ENCODE data around the gene USP6NL. TPM values are rescaled to one million over a fixed set of nuclear protein-coding genes. Genes with fewer than 3 reads are reported as not detected.

USP6NL gene
- total RNA-seq, 1 donor from 2014 or later = 35.1 TPM

DNA sequence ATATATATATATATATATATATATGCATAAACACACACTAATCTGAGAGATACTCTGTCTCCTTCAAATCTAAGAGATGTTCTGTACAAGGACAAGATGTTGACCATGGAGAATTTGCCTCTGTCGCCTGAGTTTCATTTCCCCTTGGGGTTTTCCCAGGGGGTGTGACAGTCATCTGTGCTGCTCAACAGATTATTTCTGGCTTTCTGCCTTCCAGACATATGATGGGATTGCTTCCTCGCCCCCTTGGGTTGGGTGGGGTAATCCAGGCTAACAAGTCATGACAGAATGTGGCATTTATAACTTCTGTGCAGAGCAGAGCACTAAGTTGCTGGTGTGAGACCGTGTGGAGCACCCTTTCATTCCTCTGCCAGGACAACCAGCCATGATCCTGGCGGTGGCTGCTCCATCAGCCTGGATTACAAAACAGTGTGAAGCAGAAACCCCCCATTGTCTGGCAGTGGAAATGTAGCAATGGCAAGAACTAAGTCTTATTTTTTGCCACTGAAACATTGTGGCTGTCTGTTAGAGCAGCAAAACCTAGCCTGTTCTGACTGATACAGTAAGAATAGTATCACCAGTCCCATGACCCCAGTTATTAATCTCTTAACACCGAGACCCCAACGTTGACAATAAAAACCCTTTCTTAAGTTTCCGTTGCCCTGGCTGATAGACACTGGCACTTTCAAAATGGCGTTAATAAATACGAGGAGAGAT lies 13.7 kb upstream of the USP6NL start:
- DNase-seq (ENCODE audit: low spot score in 2 of 2) = no peak
- FAIRE-seq = no peak

DNA sequence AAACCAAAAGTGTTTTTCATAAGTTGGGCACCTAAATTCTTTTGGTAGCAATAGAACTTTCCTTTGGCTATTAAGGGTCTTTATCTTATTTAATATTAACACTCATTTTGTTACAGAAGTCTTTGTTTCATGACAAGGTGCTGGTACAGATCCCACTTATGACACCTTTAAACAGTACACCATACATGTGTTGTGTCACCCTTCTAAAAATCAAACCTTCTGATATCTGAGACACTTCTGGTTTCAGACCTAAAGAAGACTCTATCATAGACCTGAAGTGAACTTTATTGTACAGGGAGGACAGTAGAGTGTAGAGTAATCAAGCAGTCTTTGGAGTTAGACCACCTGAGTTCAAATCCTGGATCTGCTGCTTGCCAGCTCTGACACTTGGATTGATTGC lies 5.8 kb upstream of the USP6NL start:
- no peak for FAIRE-seq
- no peak for DNase-seq (ENCODE audit: low spot score in 2 of 2)

DNA sequence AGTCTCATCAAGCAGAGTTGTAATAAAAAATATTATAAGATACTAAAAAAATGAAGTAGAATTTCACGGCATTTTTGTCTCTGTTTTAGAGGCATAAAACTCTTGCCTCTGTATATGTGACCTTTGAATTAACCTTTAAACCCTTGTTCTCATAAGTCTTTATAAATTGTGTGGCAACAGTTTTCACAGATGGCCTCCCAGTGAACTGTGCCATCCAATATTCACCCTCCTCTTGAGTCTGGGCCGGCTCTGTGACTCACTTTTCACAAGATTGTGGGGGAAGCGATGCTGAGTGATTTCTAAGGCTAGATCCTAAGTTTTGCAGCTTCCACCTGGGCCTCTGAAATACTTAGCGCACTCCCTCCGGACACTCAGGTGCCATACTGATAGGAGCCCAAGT lies 4.6 kb upstream of the USP6NL start:
- DNase-seq (ENCODE audit: low spot score in 2 of 2) (no peak), FAIRE-seq (no peak)

DNA sequence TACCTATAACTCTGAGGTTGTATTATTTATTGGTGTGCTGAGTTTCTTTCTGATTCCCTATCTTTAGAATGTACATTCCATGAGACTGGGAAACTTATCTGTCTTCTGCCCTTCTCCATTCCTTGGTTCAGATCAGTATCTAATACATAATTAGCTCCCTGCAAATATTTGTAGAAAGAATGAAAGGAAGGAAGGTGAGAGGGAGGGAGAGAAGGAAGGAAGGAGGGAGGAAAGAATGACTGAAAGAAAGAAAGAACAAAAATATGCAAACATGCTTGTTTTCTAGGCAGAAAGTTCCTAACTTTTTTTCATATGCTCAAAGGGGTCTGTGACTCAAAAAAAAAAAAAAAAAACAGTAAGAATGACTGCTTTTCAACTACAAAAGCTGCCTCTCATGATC lies 3.9 kb upstream of the USP6NL start:
- no peak for DNase-seq (ENCODE audit: low spot score in 2 of 2)
- FAIRE-seq = no peak

DNA sequence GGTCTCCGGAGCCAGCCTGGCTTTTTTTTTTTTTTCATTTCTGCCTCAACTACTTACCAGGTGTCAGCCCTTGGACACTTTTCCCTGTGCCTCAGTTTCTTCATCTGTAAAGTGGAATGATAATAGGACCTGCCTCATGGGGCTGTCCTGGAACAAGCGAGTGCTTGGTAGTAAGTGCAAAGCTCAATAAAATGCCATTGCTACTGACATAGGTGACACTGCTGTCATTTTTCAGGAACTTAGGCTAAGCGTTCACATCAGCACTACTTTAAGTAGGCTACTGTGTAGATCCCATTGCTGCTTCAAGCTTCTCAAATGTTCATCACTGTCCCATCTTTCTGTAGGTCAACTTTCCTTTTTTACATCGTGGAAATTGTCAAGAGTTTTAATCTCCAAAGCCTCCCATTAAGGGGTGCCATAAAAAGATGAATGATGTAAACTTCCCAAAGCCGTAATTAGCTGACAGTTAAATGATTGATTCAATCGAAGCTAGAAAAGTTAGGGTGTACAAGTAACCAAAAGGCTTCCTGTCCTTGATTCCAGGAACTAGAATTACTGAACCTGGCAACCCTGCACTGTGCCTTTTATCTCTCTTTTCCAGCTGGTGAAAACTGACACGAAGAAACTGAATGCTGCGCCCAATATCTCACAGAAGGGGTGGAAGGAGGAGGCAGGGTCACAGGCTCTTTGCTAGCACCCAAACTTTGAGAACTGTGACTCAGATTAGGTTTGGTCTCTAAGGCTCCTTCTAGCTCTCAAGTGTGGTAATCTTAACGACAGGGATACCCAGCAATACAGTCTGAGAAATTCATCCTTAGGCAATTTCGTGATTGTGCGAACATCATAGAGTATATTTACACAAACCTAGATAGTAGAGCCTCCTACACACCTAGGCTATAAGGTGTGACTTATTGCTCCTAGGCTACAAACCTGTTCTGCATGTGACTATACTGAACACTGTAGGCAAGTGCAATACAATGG lies 861 bp upstream of the USP6NL start:
- FAIRE-seq (no peak), DNase-seq (ENCODE audit: low spot score in 2 of 2) (peak in 1 of 2 donors; percentile 25)

DNA sequence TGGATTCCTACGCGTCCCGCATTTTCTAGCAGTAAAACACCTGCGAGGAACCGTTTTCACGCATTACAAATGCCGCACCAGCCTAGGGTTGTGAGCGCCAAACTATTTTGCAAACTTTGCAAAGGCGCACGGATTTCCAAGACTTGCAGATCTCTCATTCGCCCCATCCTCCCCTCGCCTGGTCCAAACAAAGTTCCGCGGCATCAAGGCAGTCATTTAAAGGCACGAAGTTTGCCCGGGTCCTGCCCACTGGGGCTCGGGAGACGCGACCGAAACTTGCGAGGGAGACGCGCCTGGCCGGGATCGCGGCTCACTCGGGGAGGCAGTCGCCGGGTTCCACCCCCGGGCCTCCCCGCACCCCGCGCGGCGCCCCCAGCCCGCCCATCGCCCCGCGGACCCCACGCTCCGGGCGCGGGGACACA lies 613 bp downstream of the USP6NL start:
- FAIRE-seq (no peak), DNase-seq (ENCODE audit: low spot score in 2 of 2) (peak in 1 of 2 donors; percentile 28)

DNA sequence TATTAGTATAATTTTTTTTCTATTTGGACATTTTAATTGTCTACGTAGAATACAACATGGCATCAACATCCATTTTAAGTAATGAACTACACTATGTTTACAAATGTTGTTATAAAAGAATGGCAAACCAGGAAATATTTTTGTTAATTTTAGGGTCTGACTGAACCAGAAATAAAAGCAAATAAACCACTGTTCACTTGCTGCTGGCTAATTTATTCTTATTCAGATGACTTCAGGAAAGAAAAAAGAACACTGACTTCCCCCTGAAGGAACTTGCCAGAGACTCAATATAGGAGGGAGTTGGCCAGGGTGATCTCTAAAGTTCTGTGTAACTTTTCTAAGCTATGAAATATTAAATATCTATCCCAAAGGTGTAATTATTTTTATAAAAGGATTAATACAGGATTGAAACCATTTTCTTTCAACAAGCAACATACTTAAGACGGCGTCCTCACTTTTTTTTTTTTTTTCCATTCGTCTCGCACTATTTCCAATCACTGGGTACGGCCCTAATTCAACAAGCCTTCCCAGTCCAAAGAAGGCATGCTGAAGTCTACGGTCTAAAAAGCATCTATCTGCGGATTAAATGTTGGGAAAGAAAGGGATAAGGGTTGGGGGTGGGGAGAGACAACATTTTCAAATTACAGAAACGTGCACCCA lies 1.2 kb downstream of the USP6NL start:
- FAIRE-seq (no peak), DNase-seq (ENCODE audit: low spot score in 2 of 2) (peak in 1 of 2 donors; percentile 10)

DNA sequence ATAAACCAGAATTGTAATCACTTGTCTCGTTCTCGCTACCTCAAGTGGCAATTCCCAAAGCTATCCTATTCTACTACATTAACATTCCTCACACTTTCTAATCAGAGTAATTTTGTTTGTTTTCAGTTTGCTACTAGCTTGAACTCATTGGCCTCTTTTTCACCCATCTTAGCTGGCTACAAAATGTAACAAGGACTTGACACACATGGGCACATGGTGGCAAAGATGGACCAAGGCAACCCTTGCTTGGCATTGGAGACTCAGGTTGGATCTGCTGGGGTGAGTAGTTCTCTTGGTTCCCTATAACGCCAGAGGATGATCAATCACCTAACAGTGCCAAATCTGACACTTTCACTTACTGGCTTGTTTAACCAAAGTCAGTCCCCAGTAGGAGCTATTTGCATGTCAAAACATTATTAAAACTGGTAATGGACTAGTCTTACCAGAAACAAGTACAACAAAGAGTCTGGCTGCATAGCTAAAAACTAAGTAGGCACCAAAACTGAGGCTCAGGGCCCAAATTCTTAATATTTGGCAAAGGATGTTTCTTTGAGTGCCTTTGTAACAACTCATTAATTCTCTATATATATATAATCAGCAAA lies 1.9 kb downstream of the USP6NL start:
- DNase-seq (ENCODE audit: low spot score in 2 of 2) = no peak
- no peak for FAIRE-seq

DNA sequence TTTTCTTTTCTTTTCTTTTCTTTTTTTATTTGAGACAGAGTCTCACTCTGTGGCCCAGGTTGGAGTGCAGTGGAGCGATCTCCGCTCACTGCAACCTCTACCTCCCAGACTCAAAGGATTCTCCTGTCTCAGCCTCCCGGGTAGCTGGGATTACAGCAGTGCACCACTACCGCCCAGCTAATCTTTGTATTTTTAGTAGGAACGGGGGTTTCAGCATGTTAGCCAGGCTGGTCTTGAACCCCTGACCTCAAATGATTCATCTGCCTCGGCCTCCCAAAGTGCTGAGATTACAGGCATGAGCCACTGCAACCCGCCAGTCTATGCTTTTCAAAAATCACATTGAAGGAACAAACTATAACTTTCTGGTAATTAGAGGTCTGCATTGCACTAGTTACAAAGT lies 2.4 kb downstream of the USP6NL start:
- DNase-seq (ENCODE audit: low spot score in 2 of 2) = no peak
- no peak for FAIRE-seq

DNA sequence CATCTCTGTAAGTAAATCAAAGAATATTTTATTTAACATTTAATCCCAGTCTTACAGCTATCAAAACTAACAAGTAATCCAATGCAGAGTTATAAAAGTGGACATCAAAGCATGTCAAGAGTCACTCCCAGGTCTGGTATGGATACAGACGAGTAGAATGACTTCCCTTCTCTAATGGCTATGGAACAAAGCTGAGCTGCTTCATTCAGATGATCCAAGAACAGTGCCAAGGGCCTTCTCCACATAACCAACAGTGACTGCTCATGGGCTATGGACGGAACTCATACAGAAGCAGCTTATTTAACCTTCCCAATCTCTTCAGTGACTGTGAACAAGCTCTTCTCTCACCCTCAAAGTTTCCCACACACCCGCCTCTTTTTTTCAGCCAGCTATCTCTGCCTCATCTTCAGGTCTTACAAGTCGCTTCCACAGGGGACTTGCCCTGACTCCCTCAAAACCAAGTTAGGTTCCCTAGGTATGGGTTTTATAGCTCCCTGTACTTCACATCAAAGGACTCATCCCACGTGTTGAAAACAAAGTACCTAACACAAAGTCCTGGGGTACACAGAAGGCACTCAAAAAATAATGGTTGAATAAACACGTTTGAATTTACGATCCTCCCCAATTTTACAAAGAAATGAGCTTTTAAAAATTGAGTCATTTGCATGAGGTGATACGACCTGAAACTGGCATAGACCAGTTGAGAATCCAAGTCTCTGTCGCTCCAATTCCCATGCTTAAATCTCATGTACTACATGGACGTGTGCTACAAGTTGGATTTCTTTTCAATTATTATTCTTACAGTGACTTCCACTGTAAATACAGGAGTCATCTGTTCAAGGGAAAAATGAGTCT lies 3.1 kb downstream of the USP6NL start:
- FAIRE-seq = no peak

DNA sequence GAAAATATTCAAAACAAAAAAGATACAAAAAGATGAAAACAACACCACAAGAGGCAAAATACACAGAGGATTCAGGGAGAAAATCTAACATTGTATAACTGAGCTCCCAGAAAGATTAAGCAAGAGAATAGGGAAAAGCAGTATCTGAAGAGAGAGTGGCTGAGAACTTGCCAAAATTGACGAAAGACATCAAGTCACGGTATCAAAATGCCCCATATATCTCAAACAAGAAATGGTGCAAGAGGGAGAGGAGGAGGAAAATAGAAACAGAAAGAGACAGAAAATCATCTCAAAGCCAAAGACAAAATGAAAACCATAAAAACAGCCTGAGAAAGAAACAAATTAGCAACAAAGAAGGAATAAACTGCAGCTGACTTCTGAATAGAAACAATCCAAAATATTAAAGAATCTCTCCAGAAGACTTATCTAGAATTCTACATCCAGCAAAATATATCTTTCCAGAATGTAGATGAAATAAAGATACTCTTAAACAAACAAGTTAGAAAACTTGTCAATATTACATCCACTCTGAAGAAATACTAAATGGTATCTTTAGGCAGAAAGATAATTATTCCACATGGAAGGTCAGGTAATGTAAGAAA lies 5.5 kb downstream of the USP6NL start:
- DNase-seq (ENCODE audit: low spot score in 2 of 2) (no peak), FAIRE-seq (no peak)

More for the DNA sequence above, 3.1 kb downstream of the USP6NL start:
- no peak for DNase-seq (ENCODE audit: low spot score in 2 of 2)

DNA sequence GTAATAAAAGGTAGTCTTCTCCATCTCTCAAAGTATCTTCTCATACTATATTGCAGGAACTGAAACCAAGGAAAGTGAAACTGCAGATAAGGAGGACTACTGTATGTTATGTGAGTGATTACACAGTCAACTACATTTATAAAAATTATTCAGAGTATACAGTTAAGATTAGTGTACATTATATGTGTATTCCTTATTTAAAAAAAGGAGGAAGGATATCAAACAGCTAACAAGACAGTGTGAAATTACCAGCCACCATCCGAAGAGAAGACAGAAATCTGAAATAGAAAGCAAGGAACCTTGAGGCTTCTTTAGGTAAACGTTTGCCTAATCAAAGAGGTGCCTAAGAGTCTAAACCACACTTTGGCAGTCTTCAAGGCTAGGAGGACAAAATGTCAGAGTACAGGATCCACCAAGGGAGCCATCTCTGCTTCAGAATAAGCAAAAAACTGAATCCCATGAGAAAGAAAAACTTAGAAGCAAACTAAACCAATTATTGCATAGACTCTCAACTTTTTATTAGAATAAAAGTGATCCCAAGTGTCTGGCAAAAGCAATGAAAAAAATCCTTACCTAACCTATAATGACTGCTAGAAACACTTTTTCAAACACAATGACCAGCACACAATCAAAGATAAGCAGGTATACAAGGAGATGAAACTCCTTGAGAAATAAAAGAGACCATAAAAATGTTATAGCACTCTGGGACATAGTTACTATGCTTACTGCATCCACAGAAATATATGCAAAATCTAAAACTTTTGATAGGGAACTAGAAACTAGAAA lies 6.4 kb downstream of the USP6NL start:
- DNase-seq (ENCODE audit: low spot score in 2 of 2) (no peak), FAIRE-seq (no peak)

DNA sequence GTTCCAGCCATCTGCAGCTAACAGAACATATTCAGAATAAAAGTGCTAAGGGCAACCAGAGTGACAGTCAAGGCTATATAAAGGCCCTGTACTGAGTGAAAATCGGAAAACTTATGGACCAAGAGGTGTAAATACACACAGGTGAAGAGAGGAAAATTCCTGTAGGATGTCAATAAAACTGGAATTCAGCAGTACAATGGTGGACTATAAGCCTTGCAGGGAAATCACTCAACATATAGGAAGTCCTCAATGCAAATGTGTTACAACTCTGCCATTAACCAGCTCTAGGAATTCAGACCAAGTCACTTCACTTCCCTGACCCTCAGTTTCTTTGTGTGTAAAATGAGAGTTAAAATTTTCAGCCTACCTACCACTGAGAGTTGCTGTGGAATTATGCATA lies 7.7 kb downstream of the USP6NL start:
- FAIRE-seq = no peak

DNA sequence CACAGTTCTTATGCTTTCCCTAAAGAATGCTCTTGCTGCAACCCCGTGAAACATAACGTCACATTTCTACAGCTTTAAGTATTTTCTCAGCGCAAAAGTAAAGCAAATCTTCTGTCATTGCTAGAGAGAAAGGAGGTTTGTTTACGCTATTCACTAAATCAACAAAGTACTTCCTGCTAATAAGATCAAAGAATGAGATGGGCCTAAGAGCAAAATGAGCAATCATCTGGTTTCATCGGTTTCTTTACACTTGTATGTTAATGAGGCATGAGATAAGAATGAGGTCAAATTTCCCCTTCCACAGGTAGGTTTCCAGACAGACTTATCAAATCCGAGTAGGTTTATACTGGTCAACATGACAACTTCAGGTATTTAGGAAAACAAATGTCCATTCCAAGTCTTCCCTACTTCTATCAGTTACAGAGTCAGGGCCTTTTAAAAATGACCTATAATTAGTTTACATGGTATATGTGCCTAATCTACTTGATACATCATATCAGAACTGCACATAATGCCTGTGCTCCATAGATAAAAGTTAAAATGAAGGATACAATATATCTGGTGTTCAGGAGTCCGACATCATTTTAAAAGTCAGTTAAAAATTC lies 8.4 kb downstream of the USP6NL start:
- FAIRE-seq (no peak), DNase-seq (ENCODE audit: low spot score in 2 of 2) (no peak)

More for the DNA sequence above, 7.7 kb downstream of the USP6NL start:
- no peak for DNase-seq (ENCODE audit: low spot score in 2 of 2)

DNA sequence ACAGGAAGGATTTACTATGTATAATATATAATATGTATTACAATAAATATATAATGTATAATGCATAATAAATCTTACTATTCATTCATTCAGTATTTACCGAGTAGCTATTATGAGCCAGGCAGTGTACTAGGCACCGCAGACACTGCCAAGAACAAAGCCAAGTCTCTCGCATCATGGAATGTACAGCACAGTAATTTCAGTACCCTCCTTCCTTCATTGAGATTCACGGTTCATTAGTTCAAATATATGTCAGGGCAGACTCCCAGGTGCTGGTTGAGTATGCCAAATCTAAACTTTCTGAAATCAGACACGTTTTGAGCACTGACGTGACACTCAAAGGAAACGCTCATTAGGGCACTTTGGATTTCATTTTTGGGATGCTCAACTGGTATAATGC lies 9.1 kb downstream of the USP6NL start:
- no peak for DNase-seq (ENCODE audit: low spot score in 2 of 2)
- FAIRE-seq = no peak

DNA sequence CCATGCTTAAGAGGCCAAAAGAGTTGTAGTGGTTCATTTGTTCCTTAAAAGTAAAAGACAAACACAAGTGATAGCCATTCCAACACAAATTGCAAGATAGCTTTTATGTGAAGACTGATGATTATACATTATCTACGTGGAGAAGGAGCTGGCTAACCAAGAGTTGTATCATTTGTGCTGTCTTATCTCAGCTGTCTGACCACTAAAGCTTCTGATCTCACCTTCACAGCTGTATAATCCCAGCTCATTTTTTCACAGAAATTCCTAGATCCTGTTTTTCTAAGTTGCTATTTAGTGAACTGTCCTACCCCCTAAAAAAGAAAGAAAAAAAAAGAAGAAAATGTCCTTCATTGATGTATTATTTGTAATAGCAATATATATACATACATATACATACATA lies 9.8 kb downstream of the USP6NL start:
- FAIRE-seq (no peak), DNase-seq (ENCODE audit: low spot score in 2 of 2) (no peak)

DNA sequence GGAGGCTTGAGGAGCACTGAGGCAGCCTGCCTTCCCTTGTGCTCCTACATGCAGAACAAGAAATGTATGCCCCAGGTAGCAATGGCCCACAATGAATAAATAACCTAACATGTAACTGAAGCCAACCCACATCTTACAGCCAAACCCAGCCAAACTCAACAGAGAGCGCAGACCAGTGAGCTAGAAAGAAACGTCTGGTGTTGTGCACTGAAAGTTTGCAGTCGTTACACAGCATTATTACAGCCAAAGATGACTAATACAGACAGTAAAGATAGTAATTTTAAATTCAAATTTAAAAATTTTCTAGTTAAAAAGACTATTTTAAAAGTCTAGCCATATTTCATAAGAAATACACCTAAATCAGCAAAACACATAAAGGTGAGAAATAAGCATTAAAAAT lies 11.2 kb downstream of the USP6NL start:
- DNase-seq (ENCODE audit: low spot score in 2 of 2) = no peak
- no peak for FAIRE-seq

All from frontal cortex (tissue), 4 donors.